Testis (tissue), 2 donors: ENCODE data around the gene CAPZA1.

Experiments used
- POLR2A ChIP-seq: fragments of 450-650 bp; IDR thresholded peaks from one replicate; pipeline ENCODE4 v1.6.1; 2017; ENCODE audit warnings: antibody characterized with exemption, mild to moderate bottlenecking, moderate library complexity
- TF ChIP-seq, protein P1 (sequence below), 3 experiments: fragments of 450-650 bp in 2 of 3; fragments of 200-600 bp in 1 of 3; sonication (generic) in 1 of 3; IDR thresholded peaks; one replicate each; pipeline ENCODE4 v1.5.1; 2016 to 2019; ENCODE audit warnings: antibody characterized with exemption in 3 of 3, mild to moderate bottlenecking in 2 of 3, moderate library complexity in 1 of 3

DNA sequence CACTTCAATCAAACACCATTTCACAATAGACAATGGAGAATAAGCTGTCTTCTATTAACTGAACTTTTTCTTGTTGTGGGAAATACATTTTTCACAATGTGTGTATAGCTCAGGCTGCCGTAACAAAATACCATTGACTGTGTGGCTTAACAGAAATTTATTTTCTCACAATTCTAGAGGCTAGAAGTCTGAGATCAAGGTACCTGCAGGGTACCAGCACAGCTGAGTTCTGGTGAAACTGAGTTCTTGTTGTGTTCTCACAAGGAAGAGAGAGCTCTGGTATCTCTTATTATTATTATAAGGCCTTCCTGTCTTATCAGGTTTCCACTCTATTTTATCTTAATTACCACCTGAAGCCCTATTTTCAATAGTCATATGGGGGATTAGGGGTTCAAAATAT, 16.1 kb upstream of the CAPZA1 start:
- TF ChIP-seq, protein P1, sequence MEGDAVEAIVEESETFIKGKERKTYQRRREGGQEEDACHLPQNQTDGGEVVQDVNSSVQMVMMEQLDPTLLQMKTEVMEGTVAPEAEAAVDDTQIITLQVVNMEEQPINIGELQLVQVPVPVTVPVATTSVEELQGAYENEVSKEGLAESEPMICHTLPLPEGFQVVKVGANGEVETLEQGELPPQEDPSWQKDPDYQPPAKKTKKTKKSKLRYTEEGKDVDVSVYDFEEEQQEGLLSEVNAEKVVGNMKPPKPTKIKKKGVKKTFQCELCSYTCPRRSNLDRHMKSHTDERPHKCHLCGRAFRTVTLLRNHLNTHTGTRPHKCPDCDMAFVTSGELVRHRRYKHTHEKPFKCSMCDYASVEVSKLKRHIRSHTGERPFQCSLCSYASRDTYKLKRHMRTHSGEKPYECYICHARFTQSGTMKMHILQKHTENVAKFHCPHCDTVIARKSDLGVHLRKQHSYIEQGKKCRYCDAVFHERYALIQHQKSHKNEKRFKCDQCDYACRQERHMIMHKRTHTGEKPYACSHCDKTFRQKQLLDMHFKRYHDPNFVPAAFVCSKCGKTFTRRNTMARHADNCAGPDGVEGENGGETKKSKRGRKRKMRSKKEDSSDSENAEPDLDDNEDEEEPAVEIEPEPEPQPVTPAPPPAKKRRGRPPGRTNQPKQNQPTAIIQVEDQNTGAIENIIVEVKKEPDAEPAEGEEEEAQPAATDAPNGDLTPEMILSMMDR (IDR thresholded peaks at IDR 0.05): no peak
- TF ChIP-seq POLR2A: no peak
